ENCODE data around the gene MCIDAS. TPM values are rescaled to one million over a fixed set of nuclear protein-coding genes. Genes with fewer than 3 reads are reported as not detected.
A peak's percentile ranks its signal among the peaks of the same experiment; 100 is the strongest.

MCIDAS gene
- total RNA-seq, 1 experiment from 2014 or later = 4.2 TPM

DNA sequence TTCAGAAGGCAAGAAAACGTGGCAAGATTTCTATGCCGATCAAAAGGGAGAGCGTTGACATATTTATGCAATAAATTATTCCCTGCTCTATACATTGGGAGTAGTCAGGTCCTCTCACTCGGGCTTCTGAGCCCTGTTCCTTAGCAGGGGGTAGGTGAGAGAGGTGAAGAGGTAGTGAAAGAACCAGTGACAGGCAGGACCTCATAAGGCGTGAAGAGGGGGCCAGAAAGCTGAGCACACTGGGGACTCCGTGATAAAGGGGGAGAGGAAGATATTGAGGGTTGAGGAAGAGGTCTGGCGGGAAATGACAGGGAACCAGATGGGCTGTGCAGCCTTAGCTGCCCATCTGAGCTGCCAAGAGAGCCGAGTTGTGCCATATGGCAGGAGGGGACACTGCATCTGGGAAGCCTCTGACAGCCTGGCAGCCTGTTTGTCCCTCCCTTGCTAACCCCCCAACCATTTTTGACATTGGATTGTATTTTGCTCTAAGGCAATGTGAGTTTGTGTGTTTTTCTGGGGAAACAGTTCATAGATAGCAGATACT lies 53.4 kb downstream of the MCIDAS start:
- in situ Hi-C loops (cut with HindIII; ENCODE audit: low pct_unique_long_range_greater_than_20kb, low sequenced_read_pairs) = no loop called here
- no peak for DNase-seq (ENCODE audit: low read depth, low spot score)

GRCh38 chr5:55172937-55173686 lies 54.0 kb downstream of the MCIDAS start, which contains the start of gene CDC20B:
CDC20B (minus strand) TSS chr5:55173177; CDS start chr5:55173000, 177 bp downstream.
- in situ Hi-C loops (cut with HindIII; ENCODE audit: low pct_unique_long_range_greater_than_20kb, low sequenced_read_pairs) = no loop called here
- peak; percentile 73 for DNase-seq (ENCODE audit: low read depth, low spot score)

DNA sequence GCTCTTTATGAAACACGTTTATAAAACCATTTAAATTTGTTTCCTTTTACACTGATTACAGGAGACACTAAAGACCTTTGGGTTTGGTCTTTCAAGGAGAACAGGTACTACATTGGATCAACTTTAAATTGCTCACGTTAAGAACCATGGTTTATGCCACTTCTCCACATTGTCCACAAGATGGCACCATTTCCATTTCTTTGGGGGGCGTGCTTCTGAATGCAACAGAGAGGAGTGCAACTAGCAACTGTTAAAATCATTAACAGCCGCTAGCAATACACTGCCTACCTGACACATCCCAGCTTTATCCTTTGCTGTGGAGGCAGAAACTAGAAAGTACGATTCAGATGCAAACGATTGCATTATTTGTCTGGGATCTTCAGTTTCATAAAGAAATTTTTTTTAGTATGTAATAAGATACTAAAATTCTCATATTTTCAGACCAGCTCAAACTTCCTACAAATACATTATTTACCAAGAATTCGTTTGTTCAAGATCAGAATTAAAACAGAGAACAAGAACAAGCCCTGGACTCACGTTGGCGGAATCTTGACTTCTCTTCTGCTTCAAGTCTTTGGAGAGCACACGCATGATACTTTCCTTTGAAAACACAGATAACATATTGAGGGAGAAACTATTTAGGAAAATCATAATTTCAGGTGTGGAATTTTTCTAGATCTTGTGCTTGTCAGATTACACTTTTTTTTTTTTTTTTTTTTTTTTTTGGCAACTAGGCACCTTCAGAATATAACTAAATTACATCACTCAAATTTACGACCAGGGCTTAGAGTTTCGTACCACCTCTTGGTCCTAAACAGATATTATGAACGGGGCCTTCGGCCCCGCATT lies 54.8 kb downstream of the MCIDAS start:
- DNase-seq (ENCODE audit: low read depth, low spot score) = peak; percentile 91
- in situ Hi-C loops (cut with HindIII; ENCODE audit: low pct_unique_long_range_greater_than_20kb, low sequenced_read_pairs) = no loop called here

DNA sequence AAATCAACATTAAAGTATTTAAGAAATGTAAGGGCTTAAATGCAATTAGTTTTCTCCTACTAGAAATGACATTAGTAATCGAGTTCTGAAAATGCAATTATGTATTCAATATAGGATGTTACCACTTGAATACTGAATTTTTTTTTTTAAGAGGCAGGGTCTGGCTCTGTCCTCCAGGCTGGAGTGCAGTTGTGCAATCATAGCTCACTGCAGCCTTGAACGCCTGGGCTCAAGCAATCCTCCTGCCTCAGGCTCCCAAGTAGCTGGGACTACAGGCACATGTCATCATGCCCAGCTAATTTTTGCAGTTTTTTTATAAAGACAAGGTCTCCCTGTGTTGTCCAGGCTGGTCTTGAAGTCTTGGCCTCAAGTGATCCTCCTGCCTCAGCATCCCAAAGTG lies 55.6 kb downstream of the MCIDAS start:
- in situ Hi-C loops (cut with HindIII; ENCODE audit: low pct_unique_long_range_greater_than_20kb, low sequenced_read_pairs) = no loop called here

More for the DNA sequence above, 55.6 kb downstream of the MCIDAS start:
- DNase-seq (ENCODE audit: low read depth, low spot score) = no peak

Small RNA genes within 50 kb of the gene (small RNA-seq; reads per million reads assigned to genes)
- gene MIR449A (0 to 0.86 reads per million in 2 experiments), gene MIR449B (0 to 0.10 reads per million in 2 experiments), gene MIR449C (0 to 1.5 reads per million in 2 experiments)

Other genes starting within 250 kb of the MCIDAS start
- gene ESM1, start 241.7 kb downstream of the MCIDAS start, total RNA-seq (2014; rRNA removed; shearing (Covaris generic)) = not detected in 2 replicates
- not detected in 2 replicates for gene GZMK, start 203.1 kb downstream of the MCIDAS start, total RNA-seq (2014; rRNA removed; shearing (Covaris generic))
- gene GZMA, start 124.7 kb downstream of the MCIDAS start, total RNA-seq (2014; rRNA removed; shearing (Covaris generic)) = not detected in 2 replicates
- gene GPX8, start 67.1 kb downstream of the MCIDAS start, total RNA-seq (2014; rRNA removed; shearing (Covaris generic)) = 95.2 and 96.6 TPM in 2 replicates
- 0.21 and 0.35 TPM in 2 replicates for gene CDC20B, start 54.1 kb downstream of the MCIDAS start, total RNA-seq (2014; rRNA removed; shearing (Covaris generic))
- 0.19 and 0.24 TPM in 2 replicates for gene CCNO, start 6.3 kb upstream of the MCIDAS start, total RNA-seq (2014; rRNA removed; shearing (Covaris generic))
- 36.3 and 36.6 TPM in 2 replicates for gene DHX29, start 80.4 kb upstream of the MCIDAS start, total RNA-seq (2014; rRNA removed; shearing (Covaris generic))
- 100 and 117 TPM in 2 replicates for gene MTREX, start 80.7 kb upstream of the MCIDAS start, total RNA-seq (2014; rRNA removed; shearing (Covaris generic))